ENCODE measurements around the gene CPED1. TPM values are rescaled to one million over a fixed set of nuclear protein-coding genes. Genes with fewer than 3 reads are reported as not detected.
"Not testable (repeated sequence)": the region's sequence is repeated elsewhere in the genome, so short reads cannot be mapped to it uniquely, and the experiment has no call there.

CPED1 gene
- total RNA-seq, 2 experiments from 2014 or later = not detected

- POLR2A ChIA-PET = no interaction called here
- no peaks in the 10 kb centered on the region for H3K4me1 Mint-ChIP-seq (ENCODE audit: low read depth)
- H3K27ac Mint-ChIP-seq = no peak overlapping the region
- H3K9me3 Mint-ChIP-seq = no peaks in the 10 kb centered on the region
- no peak for TF ChIP-seq CTCF (IDR thresholded peaks at IDR 0.05)
- no peak for DNase-seq
- peaks cover 14% of the 10 kb centered on the region for H3K27me3 Mint-ChIP-seq
- H3K4me3 Mint-ChIP-seq = no peak overlapping the region
- no peaks in the 10 kb centered on the region for H3K36me3 Mint-ChIP-seq (ENCODE audit: low read depth)
- CTCF ChIA-PET = no interaction called here
- intact Hi-C loops (cut with micrococcal nuclease) = no loop called here
- no peak for ATAC-seq
Measured at GRCh38 chr7:121313220-121313792, 324.8 kb downstream of the CPED1 start.

GRCh38 chr7:121313793-121314676 is 325.5 kb downstream of the CPED1 start:
- no peak overlapping the region for H3K4me3 Mint-ChIP-seq
- ChIA-PET POLR2A (interaction anchor here (0.6 kb wide), 1 partner anchor 79 kb away, joined by 3 read pairs; no protein-coding TSS in a partner anchor), CTCF (no interaction called here)
- H3K27me3 Mint-ChIP-seq = peaks cover 14% of the 10 kb centered on the region
- intact Hi-C loops (cut with micrococcal nuclease) = no loop called here
- ATAC-seq (no peak), DNase-seq (no peak)
- H3K4me1 Mint-ChIP-seq (ENCODE audit: low read depth) = no peaks in the 10 kb centered on the region
- no peak overlapping the region for H3K27ac Mint-ChIP-seq
- H3K9me3 Mint-ChIP-seq = no peaks in the 10 kb centered on the region
- H3K36me3 Mint-ChIP-seq (ENCODE audit: low read depth) = no peaks in the 10 kb centered on the region
- TF ChIP-seq CTCF (IDR thresholded peaks at IDR 0.05) = no peak

- intact Hi-C loops (cut with micrococcal nuclease); CTCF ChIA-PET; ATAC-seq; POLR2A ChIA-PET; H3K9me3 Mint-ChIP-seq; H3K27me3 Mint-ChIP-seq; DNase-seq; H3K4me3 Mint-ChIP-seq; H3K4me1 Mint-ChIP-seq (ENCODE audit: low read depth); H3K36me3 Mint-ChIP-seq (ENCODE audit: low read depth); H3K27ac Mint-ChIP-seq: not testable (repeated sequence)
Measured at GRCh38 chr7:121315170-121315569, 326.7 kb downstream of the CPED1 start.

GRCh38 chr7:121322460-121322859 is 333.9 kb downstream of the CPED1 start:
- ATAC-seq = no peak
- Mint-ChIP-seq H3K27ac (no peak overlapping the region), H3K36me3 (ENCODE audit: low read depth) (no peaks in the 10 kb centered on the region), H3K9me3 (no peaks in the 10 kb centered on the region), H3K4me1 (ENCODE audit: low read depth) (no peaks in the 10 kb centered on the region), H3K27me3 (peaks cover 8% of the 10 kb centered on the region), H3K4me3 (no peak overlapping the region)
- POLR2A ChIA-PET = no interaction called here
- intact Hi-C loops (cut with micrococcal nuclease) = no loop called here
- DNase-seq = no peak
- CTCF ChIA-PET = no interaction called here
- no peak for TF ChIP-seq CTCF (IDR thresholded peaks at IDR 0.05)

GRCh38 chr7:121323515-121324302 is 335.2 kb downstream of the CPED1 start:
- intact Hi-C loops (cut with micrococcal nuclease) = no loop called here
- ChIA-PET CTCF (no interaction called here), POLR2A (no interaction called here)
- Mint-ChIP-seq H3K36me3 (ENCODE audit: low read depth) (no peaks in the 10 kb centered on the region), H3K4me1 (ENCODE audit: low read depth) (peaks cover 6% of the 10 kb centered on the region), H3K4me3 (no peak overlapping the region), H3K9me3 (no peaks in the 10 kb centered on the region), H3K27me3 (peaks cover 20% of the 10 kb centered on the region), H3K27ac (no peak overlapping the region)
- no peak for TF ChIP-seq CTCF (IDR thresholded peaks at IDR 0.05)
- DNase-seq (no peak), ATAC-seq (no peak)

Data from activated CD8-positive, alpha-beta T cell treated with anti-CD3 and anti-CD28 coated beads for 36 hours (primary cell).